Measurements from ENCODE around the gene GJD4. TPM values are rescaled to one million over a fixed set of nuclear protein-coding genes. Genes with fewer than 3 reads are reported as not detected.

GJD4 gene
- polyA plus RNA-seq, 3 donors from 2014 or later: not detected

GRCh38 chr10:35569836-35570235 is 35.3 kb upstream of the GJD4 start:
- Mint-ChIP-seq H3K9me3 (no peaks in the 10 kb centered on the region), H3K4me1 (peaks cover 0 to 2% of the 10 kb centered on the region in 2 donors), H3K27me3 (ENCODE audit: low read depth in 3 of 3) (peaks cover 3 to 9% (median 6%) of the 10 kb centered on the region in 3 donors), H3K4me3 (no peak overlapping the region), H3K36me3 (peaks cover 10 to 39% (median 21%) of the 10 kb centered on the region in 3 donors), H3K27ac (no peak overlapping the region)
- no peak for DNase-seq

GRCh38 chr10:35570397-35570796 is 34.7 kb upstream of the GJD4 start:
- Mint-ChIP-seq H3K27me3 (ENCODE audit: low read depth in 3 of 3) (peaks cover 3 to 9% (median 6%) of the 10 kb centered on the region in 3 donors), H3K4me1 (peaks cover 0 to 1% of the 10 kb centered on the region in 2 donors), H3K9me3 (no peaks in the 10 kb centered on the region), H3K27ac (no peak overlapping the region), H3K36me3 (peaks cover 10 to 41% (median 24%) of the 10 kb centered on the region in 3 donors), H3K4me3 (no peak overlapping the region)
- no peak for DNase-seq

GRCh38 chr10:35572583-35572982 is 32.6 kb upstream of the GJD4 start:
- Mint-ChIP-seq H3K9me3 (no peaks in the 10 kb centered on the region), H3K27me3 (ENCODE audit: low read depth in 3 of 3) (peaks cover 4 to 9% (median 4%) of the 10 kb centered on the region in 3 donors), H3K27ac (no peak overlapping the region), H3K4me3 (no peak overlapping the region), H3K4me1 (no peaks in the 10 kb centered on the region), H3K36me3 (peaks cover 10 to 40% (median 22%) of the 10 kb centered on the region in 3 donors)
- no peak for DNase-seq

GRCh38 chr10:35573796-35574195 is 31.3 kb upstream of the GJD4 start:
- Mint-ChIP-seq H3K27me3 (ENCODE audit: low read depth in 3 of 3) (peaks cover 4 to 10% (median 4%) of the 10 kb centered on the region in 3 donors), H3K9me3 (no peaks in the 10 kb centered on the region), H3K4me1 (no peaks in the 10 kb centered on the region), H3K27ac (no peak overlapping the region), H3K36me3 (peaks cover 10 to 39% (median 22%) of the 10 kb centered on the region in 3 donors), H3K4me3 (no peak overlapping the region)
- DNase-seq: no peak

GRCh38 chr10:35574924-35575352 is 30.2 kb upstream of the GJD4 start:
- Mint-ChIP-seq H3K36me3 (peaks cover 5 to 29% (median 13%) of the 10 kb centered on the region in 3 donors), H3K4me3 (no peak overlapping the region), H3K27ac (no peak overlapping the region), H3K27me3 (ENCODE audit: low read depth in 3 of 3) (peaks cover 4 to 16% (median 4%) of the 10 kb centered on the region in 3 donors), H3K4me1 (no peaks in the 10 kb centered on the region), H3K9me3 (no peaks in the 10 kb centered on the region)
- no peak for DNase-seq

- H3K4me3 Mint-ChIP-seq: no peak overlapping the region
- peaks cover 4 to 18% (median 4%) of the 10 kb centered on the region in 3 donors for H3K27me3 Mint-ChIP-seq (ENCODE audit: low read depth in 3 of 3)
- H3K36me3 Mint-ChIP-seq: peaks cover 4 to 26% (median 13%) of the 10 kb centered on the region in 3 donors
- no peaks in the 10 kb centered on the region for H3K9me3 Mint-ChIP-seq
- no peaks in the 10 kb centered on the region for H3K4me1 Mint-ChIP-seq
- no peak overlapping the region for H3K27ac Mint-ChIP-seq
- DNase-seq: no peak
Observed at GRCh38 chr10:35575640-35576039, 29.5 kb upstream of the GJD4 start.

- Mint-ChIP-seq H3K36me3 (peaks cover 4 to 22% (median 13%) of the 10 kb centered on the region in 3 donors), H3K27me3 (ENCODE audit: low read depth in 3 of 3) (peaks cover 4 to 20% (median 4%) of the 10 kb centered on the region in 3 donors), H3K27ac (no peak overlapping the region), H3K4me3 (no peak overlapping the region), H3K4me1 (no peaks in the 10 kb centered on the region), H3K9me3 (no peaks in the 10 kb centered on the region)
- DNase-seq: no peak
Observed at GRCh38 chr10:35576730-35577129, 28.4 kb upstream of the GJD4 start.

GRCh38 chr10:35577926-35578617 is 27.1 kb upstream of the GJD4 start:
- Mint-ChIP-seq H3K36me3 (peaks cover 4 to 16% (median 7%) of the 10 kb centered on the region in 3 donors), H3K4me1 (no peaks in the 10 kb centered on the region), H3K4me3 (no peak overlapping the region), H3K27me3 (ENCODE audit: low read depth in 3 of 3) (peaks cover 3 to 18% (median 4%) of the 10 kb centered on the region in 3 donors), H3K9me3 (no peaks in the 10 kb centered on the region), H3K27ac (no peak overlapping the region)
- no peak for DNase-seq

GRCh38 chr10:35578618-35578956 is 26.6 kb upstream of the GJD4 start:
- no peak for DNase-seq
- Mint-ChIP-seq H3K4me3 (no peak overlapping the region), H3K27ac (no peak overlapping the region), H3K36me3 (peaks cover 4 to 14% (median 6%) of the 10 kb centered on the region in 3 donors), H3K27me3 (ENCODE audit: low read depth in 3 of 3) (peaks cover 2 to 20% (median 2%) of the 10 kb centered on the region in 3 donors), H3K4me1 (no peaks in the 10 kb centered on the region), H3K9me3 (no peaks in the 10 kb centered on the region)

- Mint-ChIP-seq H3K4me3 (no peak overlapping the region), H3K27ac (no peak overlapping the region), H3K36me3 (peaks cover 0 to 9% (median 6%) of the 10 kb centered on the region in 3 donors), H3K9me3 (no peaks in the 10 kb centered on the region), H3K4me1 (no peaks in the 10 kb centered on the region), H3K27me3 (ENCODE audit: low read depth in 3 of 3) (peaks cover 0 to 17% (median 2%) of the 10 kb centered on the region in 3 donors)
- DNase-seq: no peak
Observed at GRCh38 chr10:35579116-35579515, 26.0 kb upstream of the GJD4 start.

GRCh38 chr10:35579726-35580422 is 25.3 kb upstream of the GJD4 start:
- no peak for DNase-seq
- H3K9me3 Mint-ChIP-seq: no peaks in the 10 kb centered on the region
- H3K4me1 Mint-ChIP-seq: no peaks in the 10 kb centered on the region
- H3K27me3 Mint-ChIP-seq (ENCODE audit: low read depth in 3 of 3): peaks cover 0 to 17% (median 2%) of the 10 kb centered on the region in 3 donors
- H3K36me3 Mint-ChIP-seq: peaks cover 0 to 6% (median 5%) of the 10 kb centered on the region in 3 donors
- no peak overlapping the region for H3K27ac Mint-ChIP-seq
- no peak overlapping the region for H3K4me3 Mint-ChIP-seq

- Mint-ChIP-seq H3K36me3 (peaks cover 0 to 3% (median 3%) of the 10 kb centered on the region in 3 donors), H3K27me3 (ENCODE audit: low read depth in 3 of 3) (peaks cover 1 to 17% (median 2%) of the 10 kb centered on the region in 3 donors), H3K4me1 (no peaks in the 10 kb centered on the region), H3K27ac (no peak overlapping the region), H3K9me3 (no peaks in the 10 kb centered on the region), H3K4me3 (no peak overlapping the region)
- DNase-seq: no peak
Observed at GRCh38 chr10:35580423-35580770, 24.7 kb upstream of the GJD4 start.

GRCh38 chr10:35581655-35582054 is 23.5 kb upstream of the GJD4 start:
- Mint-ChIP-seq H3K36me3 (no peaks in the 10 kb centered on the region), H3K27ac (no peak overlapping the region), H3K4me3 (no peak overlapping the region), H3K4me1 (no peaks in the 10 kb centered on the region), H3K9me3 (no peaks in the 10 kb centered on the region), H3K27me3 (ENCODE audit: low read depth in 3 of 3) (peaks cover 1 to 17% (median 2%) of the 10 kb centered on the region in 3 donors)
- no peak for DNase-seq

- Mint-ChIP-seq H3K4me1 (no peaks in the 10 kb centered on the region), H3K27ac (no peak overlapping the region), H3K4me3 (no peak overlapping the region), H3K9me3 (no peaks in the 10 kb centered on the region), H3K36me3 (no peaks in the 10 kb centered on the region), H3K27me3 (ENCODE audit: low read depth in 3 of 3) (peaks cover 3 to 8% (median 4%) of the 10 kb centered on the region in 3 donors)
- DNase-seq: no peak
Observed at GRCh38 chr10:35584946-35585345, 20.2 kb upstream of the GJD4 start.

All from immature natural killer cell (primary cell).